ENCODE data around the gene SELENOV.

The SELENOV gene

DNA sequence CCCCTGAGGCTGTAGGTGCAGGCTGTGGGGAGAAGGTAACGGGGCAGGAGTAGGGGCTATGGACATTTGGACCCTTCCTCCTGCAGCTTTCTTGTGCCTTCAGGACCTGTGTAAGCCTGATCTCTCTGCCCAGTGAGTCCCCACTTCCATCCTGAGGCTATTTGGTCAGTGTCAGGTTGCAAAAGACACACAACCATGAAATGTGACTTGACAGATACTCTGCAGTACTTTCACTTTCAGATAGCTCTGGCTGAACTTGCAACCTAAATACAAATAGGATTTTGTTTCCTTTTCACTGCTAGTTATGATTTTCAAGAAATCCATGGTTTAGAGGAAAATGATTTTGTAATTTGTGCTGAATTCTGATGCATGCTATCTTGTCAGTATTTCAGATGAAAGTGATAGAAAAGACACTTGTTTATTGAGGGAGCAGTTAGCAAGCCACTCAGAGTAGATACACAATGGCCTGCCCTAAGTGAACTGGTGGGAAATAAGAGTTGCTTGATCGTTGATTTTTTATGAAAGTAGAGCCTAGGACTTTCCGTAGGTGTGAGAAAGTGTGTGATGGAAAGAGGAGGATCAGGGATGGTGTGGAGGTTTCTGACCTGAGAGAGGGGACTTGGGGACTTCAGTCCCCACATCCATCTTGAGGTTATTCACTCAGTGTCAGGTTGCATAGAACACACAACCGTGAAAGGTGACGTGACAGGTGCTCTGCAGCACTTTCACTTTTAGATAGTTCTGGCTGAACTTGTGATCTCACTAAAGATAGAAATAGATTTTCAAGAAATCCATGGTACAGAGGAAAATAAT lies 43.1 kb downstream of the SELENOV start:
- no peak for TF ChIP-seq CTCF (IDR thresholded peaks at IDR 0.05; ENCODE audit: insufficient read depth, missing control alignments)
- no peak for FAIRE-seq
- no peak for DNase-seq (ENCODE audit: insufficient read length, low spot score)

GRCh38 chr19:39558624-39559117 lies 43.7 kb downstream of the SELENOV start:
- FAIRE-seq (no peak), DNase-seq (ENCODE audit: insufficient read length, low spot score) (no peak)
- TF ChIP-seq CTCF (IDR thresholded peaks at IDR 0.05; ENCODE audit: insufficient read depth, missing control alignments), result no peak

DNA sequence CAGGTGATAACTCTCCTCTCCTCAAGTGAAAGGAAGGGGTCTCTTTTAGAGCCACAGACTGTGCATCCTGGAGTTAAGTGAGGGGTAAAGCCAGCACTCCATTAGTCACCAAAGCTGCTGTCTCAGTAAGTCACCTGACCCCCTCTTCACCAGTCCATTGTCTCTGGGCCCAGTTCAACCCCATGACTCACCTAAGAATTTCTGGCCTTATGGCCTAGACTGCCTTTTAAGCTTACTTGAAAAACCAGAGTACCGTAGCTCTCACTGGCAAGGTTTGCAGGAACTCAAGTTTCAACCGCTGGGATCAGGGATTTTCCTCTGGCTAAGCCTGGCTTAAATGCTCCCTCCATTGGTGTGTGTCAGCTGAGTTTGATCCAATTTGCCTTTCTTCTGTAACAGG lies 48.5 kb downstream of the SELENOV start:
- FAIRE-seq, result no peak
- TF ChIP-seq CTCF (IDR thresholded peaks at IDR 0.05; ENCODE audit: insufficient read depth, missing control alignments), result no peak
- no peak for DNase-seq (ENCODE audit: insufficient read length, low spot score)

DNA sequence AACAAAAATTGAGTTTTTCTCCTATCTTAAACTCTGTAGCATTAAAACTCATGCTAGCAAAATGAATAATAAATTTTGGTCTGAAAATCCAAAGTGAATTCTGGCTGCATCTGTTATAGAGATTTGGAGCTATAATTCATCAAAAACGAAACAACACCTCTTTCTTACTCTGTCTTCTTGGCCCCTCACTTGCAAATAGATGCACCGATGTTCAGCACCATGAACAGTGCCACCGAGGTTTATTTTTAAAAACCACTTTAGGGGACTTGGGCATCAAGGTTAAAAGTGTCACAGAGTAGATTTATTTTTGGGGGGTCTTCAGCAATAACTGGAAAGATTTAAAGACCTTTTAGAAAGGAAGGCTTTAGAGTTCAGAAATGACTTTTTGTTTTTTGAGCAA lies 51.1 kb downstream of the SELENOV start:
- FAIRE-seq, result no peak
- no peak for DNase-seq (ENCODE audit: insufficient read length, low spot score)
- TF ChIP-seq CTCF (IDR thresholded peaks at IDR 0.05; ENCODE audit: insufficient read depth, missing control alignments), result no peak

GRCh38 chr19:39568604-39569003 lies 53.7 kb downstream of the SELENOV start:
- TF ChIP-seq CTCF (IDR thresholded peaks at IDR 0.05; ENCODE audit: insufficient read depth, missing control alignments), result no peak
- FAIRE-seq, result no peak
- no peak for DNase-seq (ENCODE audit: insufficient read length, low spot score)
